Vagina (tissue), 2 donors: ENCODE results near the gene CACNA1C. TPM values are rescaled to one million over a fixed set of nuclear protein-coding genes. Genes with fewer than 3 reads are reported as not detected.

ENCODE experiments used
- DNase-seq, 2 donors: peaks; one replicate each; pipeline ENCODE4 v3.0.0-alpha.2; 2017; ENCODE audit errors: extremely low spot score in 2 of 2
- H3K27ac ChIP-seq: fragments of 200-600 bp; sonication (generic); one replicate; pipeline ENCODE4 v1.5.1; 2019
- H3K27me3 ChIP-seq: fragments of 200-600 bp; sonication (generic); one replicate; pipeline ENCODE4 v1.5.1; 2019
- H3K36me3 ChIP-seq, 2 donors: fragments of 200-600 bp; sonication (generic); one replicate each; pipeline ENCODE4 v1.5.1; 2017 to 2019
- H3K4me1 ChIP-seq: fragments of 200-600 bp; sonication (generic); one replicate; pipeline ENCODE4 v1.5.1; 2019
- H3K4me3 ChIP-seq, 2 donors: fragments of 200-600 bp; sonication (generic); 1 replicate in 1 of 2; 2 replicates in 1 of 2; pipeline ENCODE4 v1.5.1; 2016 to 2019
- H3K9me3 ChIP-seq: fragments of 200-600 bp; sonication (generic); one replicate; pipeline ENCODE4 v1.5.1; 2019
- POLR2A ChIP-seq, 2 donors: fragments of 450-650 bp; IDR thresholded peaks; one replicate each; pipeline ENCODE4 v1.6.1; 2017; ENCODE audit warnings: antibody characterized with exemption in 2 of 2, mild to moderate bottlenecking in 2 of 2, moderate library complexity in 2 of 2
- POLR2AphosphoS5 ChIP-seq, 2 donors: sonication (generic); formaldehyde crosslinking; IDR thresholded peaks; one replicate each; pipeline ENCODE4 v1.9.0; 2017; ENCODE audit warnings: antibody characterized with exemption in 2 of 2, mild to moderate bottlenecking in 2 of 2, low read depth in 1 of 2; ENCODE audit not compliant: insufficient read depth in 1 of 2
- intact Hi-C: fragments of 100-400 bp; cut with DNase I; formaldehyde crosslinking; loops from one replicate; pipeline ENCODE4 v1.15.1; 2023
- total RNA-seq: library from RNA; depleted of rRNA; stranded (reverse); fragments of >200 nt; gene quantifications from one replicate; pipeline ENCODE4 v1.2.3, GENCODE V29; 2016
- TF ChIP-seq, protein P1 (sequence below), 3 experiments: fragments of 450-650 bp in 2 of 3; fragments of 200-600 bp in 1 of 3; sonication (generic) in 1 of 3; IDR thresholded peaks; one replicate each; pipeline ENCODE4 v1.5.1; 2017 to 2019; ENCODE audit warnings: antibody characterized with exemption in 3 of 3, mild to moderate bottlenecking in 2 of 3, moderate library complexity in 2 of 3

The CACNA1C gene
- total RNA-seq, 1 donor from 2014 or later: 9.8 TPM

DNA sequence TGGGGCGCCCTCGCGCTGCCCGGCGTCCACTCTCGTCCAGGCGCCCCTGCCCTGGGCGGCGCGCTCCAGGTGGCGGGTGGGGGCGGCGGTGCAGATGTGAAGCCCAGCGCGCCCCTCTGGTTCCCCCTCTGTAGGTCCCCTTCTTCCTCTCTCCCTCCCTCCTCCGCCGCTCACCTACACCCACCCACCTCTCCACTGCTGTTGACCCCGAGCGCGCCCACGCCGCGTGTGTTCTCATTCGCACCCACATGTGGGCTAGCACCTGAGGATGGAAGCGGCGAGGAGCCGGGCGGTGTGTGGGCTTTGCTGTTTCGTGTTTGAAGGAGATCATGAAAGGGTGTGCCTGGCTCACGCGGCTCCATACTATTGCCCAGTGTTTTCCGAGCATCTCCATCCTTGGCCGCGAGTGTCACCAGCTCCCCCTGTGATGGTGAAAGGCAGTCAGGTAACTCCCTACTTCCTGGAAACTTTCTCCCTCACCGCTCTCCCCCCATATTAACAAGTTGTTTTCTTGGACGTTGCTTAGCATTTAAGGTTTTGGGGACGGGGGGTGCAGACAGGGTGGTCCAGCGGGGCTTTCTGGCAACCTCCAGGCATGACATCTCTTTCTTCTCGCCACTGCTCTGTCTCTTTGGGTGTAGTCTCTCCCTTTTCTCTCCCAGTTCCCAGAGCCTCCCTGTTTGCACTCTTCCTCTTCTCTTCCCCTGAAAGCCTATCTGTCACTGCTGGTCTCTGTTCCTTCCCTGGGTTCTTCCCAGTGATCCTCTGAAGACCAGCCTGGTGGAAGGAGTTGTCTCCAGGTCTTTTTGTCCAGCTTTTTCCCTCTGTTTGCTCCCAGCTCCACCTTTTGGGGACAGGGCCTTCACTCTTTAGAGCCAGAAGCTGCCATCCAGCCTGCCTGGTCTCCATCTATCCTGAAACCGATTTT lies 1.6 kb downstream of the CACNA1C start:
- Histone ChIP-seq H3K9me3 (no peaks in the 10 kb centered on the region), H3K4me3 (peak overlapping the region; percentile 60 to 62), H3K36me3 (no peaks in the 10 kb centered on the region), H3K27ac (peak overlapping the region; percentile 90), H3K27me3 (no peaks in the 10 kb centered on the region), H3K4me1 (peaks cover 14% of the 10 kb centered on the region)
- peak in 1 of 2 donors; percentile 45 for TF ChIP-seq POLR2AphosphoS5 (IDR thresholded peaks at IDR 0.05; ENCODE audit: insufficient read depth in 1 of 2, low read depth in 1 of 2)
- TF ChIP-seq POLR2A (IDR thresholded peaks at IDR 0.05): no peak
- intact Hi-C loops: loop anchor here (5.0 to 10.0 kb wide), 4 partner anchors 110 to 528 kb away; no protein-coding TSS in a partner anchor
- no peak for DNase-seq

DNA sequence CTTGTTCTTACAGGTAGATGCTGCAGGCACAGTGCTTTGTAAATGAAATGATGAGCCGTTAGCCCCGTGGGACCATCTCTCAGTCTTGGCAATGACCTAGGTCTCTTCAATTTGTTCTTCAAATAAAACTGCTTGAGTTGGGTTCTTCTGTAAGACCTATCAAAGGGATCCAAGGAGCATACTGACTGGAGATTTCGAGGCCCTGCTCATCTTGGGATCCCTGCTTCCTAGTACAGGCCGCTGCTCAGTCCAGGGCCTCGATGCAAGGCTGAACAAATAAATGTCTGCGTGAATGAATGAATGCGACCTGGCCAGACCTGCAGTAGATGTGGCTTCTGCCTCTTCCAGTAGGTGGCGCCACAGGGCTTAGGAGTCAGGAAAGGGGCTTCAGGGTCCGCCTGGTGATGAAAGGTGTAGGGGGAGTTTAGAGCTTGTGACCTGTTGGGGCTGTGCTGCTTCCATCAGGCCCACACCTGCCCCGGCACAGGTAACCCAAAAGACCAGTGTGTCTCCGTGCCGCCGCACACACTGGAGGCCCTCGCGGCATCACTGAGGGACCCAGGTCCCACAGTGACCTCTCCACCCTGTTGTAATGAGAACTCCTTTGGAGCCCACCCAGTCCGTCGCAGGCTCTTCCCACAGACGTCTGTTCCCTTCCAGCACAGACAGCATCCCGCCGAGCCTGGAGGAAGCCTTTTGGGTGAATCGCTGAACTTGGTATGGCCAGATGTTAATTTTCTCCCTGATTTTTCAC lies 4.4 kb downstream of the CACNA1C start:
- H3K27ac ChIP-seq: no peak overlapping the region
- H3K4me3 ChIP-seq: no peak overlapping the region
- DNase-seq: no peak
- H3K27me3 ChIP-seq: no peaks in the 10 kb centered on the region
- peaks cover 14% of the 10 kb centered on the region for H3K4me1 ChIP-seq
- no peaks in the 10 kb centered on the region for H3K36me3 ChIP-seq
- H3K9me3 ChIP-seq: no peaks in the 10 kb centered on the region
- TF ChIP-seq POLR2AphosphoS5 (IDR thresholded peaks at IDR 0.05; ENCODE audit: insufficient read depth in 1 of 2, low read depth in 1 of 2) (no peak), POLR2A (IDR thresholded peaks at IDR 0.05) (no peak)
- TF ChIP-seq, protein P1, sequence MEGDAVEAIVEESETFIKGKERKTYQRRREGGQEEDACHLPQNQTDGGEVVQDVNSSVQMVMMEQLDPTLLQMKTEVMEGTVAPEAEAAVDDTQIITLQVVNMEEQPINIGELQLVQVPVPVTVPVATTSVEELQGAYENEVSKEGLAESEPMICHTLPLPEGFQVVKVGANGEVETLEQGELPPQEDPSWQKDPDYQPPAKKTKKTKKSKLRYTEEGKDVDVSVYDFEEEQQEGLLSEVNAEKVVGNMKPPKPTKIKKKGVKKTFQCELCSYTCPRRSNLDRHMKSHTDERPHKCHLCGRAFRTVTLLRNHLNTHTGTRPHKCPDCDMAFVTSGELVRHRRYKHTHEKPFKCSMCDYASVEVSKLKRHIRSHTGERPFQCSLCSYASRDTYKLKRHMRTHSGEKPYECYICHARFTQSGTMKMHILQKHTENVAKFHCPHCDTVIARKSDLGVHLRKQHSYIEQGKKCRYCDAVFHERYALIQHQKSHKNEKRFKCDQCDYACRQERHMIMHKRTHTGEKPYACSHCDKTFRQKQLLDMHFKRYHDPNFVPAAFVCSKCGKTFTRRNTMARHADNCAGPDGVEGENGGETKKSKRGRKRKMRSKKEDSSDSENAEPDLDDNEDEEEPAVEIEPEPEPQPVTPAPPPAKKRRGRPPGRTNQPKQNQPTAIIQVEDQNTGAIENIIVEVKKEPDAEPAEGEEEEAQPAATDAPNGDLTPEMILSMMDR (IDR thresholded peaks at IDR 0.05): peak; percentile 24 to 51 (median 31)
- intact Hi-C loops: loop anchor here (10.0 kb wide), 1 partner anchor 108 kb away; no protein-coding TSS in a partner anchor

- Histone ChIP-seq H3K27ac (no peak overlapping the region), H3K4me1 (peaks cover 14% of the 10 kb centered on the region), H3K27me3 (no peaks in the 10 kb centered on the region), H3K9me3 (no peaks in the 10 kb centered on the region), H3K36me3 (no peaks in the 10 kb centered on the region), H3K4me3 (no peak overlapping the region)
- DNase-seq: no peak
- TF ChIP-seq POLR2AphosphoS5 (IDR thresholded peaks at IDR 0.05; ENCODE audit: insufficient read depth in 1 of 2, low read depth in 1 of 2) (no peak), POLR2A (IDR thresholded peaks at IDR 0.05) (no peak)
- TF ChIP-seq, protein P1 (IDR thresholded peaks at IDR 0.05): no peak
- intact Hi-C loops: loop anchor here (10.0 kb wide), 1 partner anchor 107 kb away; no protein-coding TSS in a partner anchor
Measured at GRCh38 chr12:2057795-2058408, 5.1 kb downstream of the CACNA1C start.

- TF ChIP-seq, protein P1 (IDR thresholded peaks at IDR 0.05): no peak
- TF ChIP-seq POLR2A (IDR thresholded peaks at IDR 0.05) (no peak), POLR2AphosphoS5 (IDR thresholded peaks at IDR 0.05; ENCODE audit: insufficient read depth in 1 of 2, low read depth in 1 of 2) (no peak)
- intact Hi-C loops: loop anchor here (10.0 kb wide), 1 partner anchor 106 kb away; no protein-coding TSS in a partner anchor
- Histone ChIP-seq H3K27me3 (no peaks in the 10 kb centered on the region), H3K9me3 (no peaks in the 10 kb centered on the region), H3K36me3 (no peaks in the 10 kb centered on the region), H3K4me3 (no peak overlapping the region), H3K27ac (no peak overlapping the region), H3K4me1 (peaks cover 20% of the 10 kb centered on the region)
- no peak for DNase-seq
Measured at GRCh38 chr12:2058837-2059236, 6.0 kb downstream of the CACNA1C start.

GRCh38 chr12:2061402-2061801 lies 8.6 kb downstream of the CACNA1C start:
- Histone ChIP-seq H3K4me3 (no peak overlapping the region), H3K9me3 (no peaks in the 10 kb centered on the region), H3K27ac (no peak overlapping the region), H3K27me3 (no peaks in the 10 kb centered on the region), H3K36me3 (no peaks in the 10 kb centered on the region), H3K4me1 (peaks cover 22% of the 10 kb centered on the region)
- intact Hi-C loops: no loop called here
- no peak for DNase-seq
- TF ChIP-seq POLR2A (IDR thresholded peaks at IDR 0.05) (no peak), POLR2AphosphoS5 (IDR thresholded peaks at IDR 0.05; ENCODE audit: insufficient read depth in 1 of 2, low read depth in 1 of 2) (no peak)
- TF ChIP-seq, protein P1 (IDR thresholded peaks at IDR 0.05): no peak
